HFFc6 (cell line): Measurements from ENCODE around the gene MKS1. TPM values are rescaled to one million over a fixed set of nuclear protein-coding genes. Genes with fewer than 3 reads are reported as not detected.

Source experiments
- DNase-seq: peaks from one replicate; pipeline ENCODE4 v3.0.0-alpha.2; 2018
- H3K27ac Mint-ChIP-seq: 2 replicates; pipeline ENCODE4 v1.8.0; 2020; ENCODE audit warnings: mild to moderate bottlenecking, mixed read lengths
- H3K27me3 Mint-ChIP-seq: 2 replicates; pipeline ENCODE4 v1.8.0; 2021; ENCODE audit warnings: mild to moderate bottlenecking, moderate library complexity, mixed read lengths; ENCODE audit not compliant: insufficient read depth
- H3K36me3 Mint-ChIP-seq: 2 replicates; pipeline ENCODE4 v1.8.0; 2021; ENCODE audit warnings: low read depth, mixed read lengths
- H3K4me1 Mint-ChIP-seq: 2 replicates; pipeline ENCODE4 v1.8.0; 2020; ENCODE audit warnings: low read depth, mixed read lengths
- H3K4me3 Mint-ChIP-seq: 2 replicates; pipeline ENCODE4 v1.8.0; 2020; ENCODE audit warnings: mild to moderate bottlenecking, moderate library complexity, mixed read lengths
- H3K9me3 Mint-ChIP-seq: 2 replicates; pipeline ENCODE4 v1.8.0; 2020; ENCODE audit warnings: mild to moderate bottlenecking, mixed read lengths
- CTCF ChIP-seq: fragments of 200-600 bp; sonication (generic); IDR thresholded peaks from 2 replicates; pipeline ENCODE4 v1.5.0; 2021; ENCODE audit warnings: antibody characterized with exemption, mild to moderate bottlenecking
- total RNA-seq, 6 experiments: library from RNA; stranded (reverse); fragmentation: NEBNext Ultra II Directional; extraction: Animal tissue kit (Norgen Biotek cat#: 25700); gene quantifications; 2 replicates in 1 of 6; 3 replicates in 5 of 6; pipeline ENCODE4 v1.2.3, GENCODE V29; 2021

Gene MKS1
- total RNA-seq, 6 experiments from 2014 or later: 8.3 to 10.4 (median 8.9) TPM

GRCh38 chr17:58247511-58248363 is 28.7 kb upstream of the MKS1 start:
- H3K27me3 Mint-ChIP-seq: peaks cover 46% of the 10 kb centered on the region
- no peaks in the 10 kb centered on the region for H3K4me1 Mint-ChIP-seq
- H3K27ac Mint-ChIP-seq: no peak overlapping the region
- DNase-seq: no peak
- TF ChIP-seq CTCF: no peak
- no peak overlapping the region for H3K4me3 Mint-ChIP-seq
- no peaks in the 10 kb centered on the region for H3K36me3 Mint-ChIP-seq
- H3K9me3 Mint-ChIP-seq: no peaks in the 10 kb centered on the region

GRCh38 chr17:58246781-58247180 is 27.7 kb upstream of the MKS1 start:
- H3K4me1 Mint-ChIP-seq: no peaks in the 10 kb centered on the region
- H3K27ac Mint-ChIP-seq: no peak overlapping the region
- TF ChIP-seq CTCF: no peak
- DNase-seq: no peak
- no peak overlapping the region for H3K4me3 Mint-ChIP-seq
- no peaks in the 10 kb centered on the region for H3K9me3 Mint-ChIP-seq
- no peaks in the 10 kb centered on the region for H3K36me3 Mint-ChIP-seq
- H3K27me3 Mint-ChIP-seq: peaks cover 46% of the 10 kb centered on the region

GRCh38 chr17:58246104-58246740 is 27.2 kb upstream of the MKS1 start:
- H3K9me3 Mint-ChIP-seq: no peaks in the 10 kb centered on the region
- no peak overlapping the region for H3K4me3 Mint-ChIP-seq
- no peaks in the 10 kb centered on the region for H3K4me1 Mint-ChIP-seq
- DNase-seq: no peak
- no peaks in the 10 kb centered on the region for H3K36me3 Mint-ChIP-seq
- no peak overlapping the region for H3K27ac Mint-ChIP-seq
- peaks cover 50% of the 10 kb centered on the region for H3K27me3 Mint-ChIP-seq
- TF ChIP-seq CTCF: no peak

GRCh38 chr17:58245428-58246103 is 26.5 kb upstream of the MKS1 start:
- no peaks in the 10 kb centered on the region for H3K36me3 Mint-ChIP-seq
- H3K4me3 Mint-ChIP-seq: no peak overlapping the region
- DNase-seq: no peak
- peaks cover 45% of the 10 kb centered on the region for H3K27me3 Mint-ChIP-seq
- H3K27ac Mint-ChIP-seq: no peak overlapping the region
- no peaks in the 10 kb centered on the region for H3K4me1 Mint-ChIP-seq
- H3K9me3 Mint-ChIP-seq: no peaks in the 10 kb centered on the region
- TF ChIP-seq CTCF: no peak

GRCh38 chr17:58244963-58245362 is 25.9 kb upstream of the MKS1 start:
- no peaks in the 10 kb centered on the region for H3K36me3 Mint-ChIP-seq
- H3K27ac Mint-ChIP-seq: no peak overlapping the region
- no peak for DNase-seq
- H3K27me3 Mint-ChIP-seq: peaks cover 49% of the 10 kb centered on the region
- TF ChIP-seq CTCF: no peak
- no peak overlapping the region for H3K4me3 Mint-ChIP-seq
- H3K9me3 Mint-ChIP-seq: no peaks in the 10 kb centered on the region
- no peaks in the 10 kb centered on the region for H3K4me1 Mint-ChIP-seq
